Mucosa of rectum (tissue), 2 donors: ENCODE results near the gene PRPF18.

Experiments
- H3K27ac ChIP-seq, 2 donors: one replicate each; pipeline ENCODE4 v1.7.0; 2013; ENCODE audit warnings: inconsistent platforms in 2 of 2, low read depth in 2 of 2, low read length in 2 of 2
- H3K27me3 ChIP-seq, 2 donors: one replicate each; pipeline ENCODE4 v1.7.0; 2013; ENCODE audit warnings: low read length in 2 of 2; ENCODE audit not compliant: control insufficient read depth in 2 of 2, insufficient read depth in 2 of 2
- H3K36me3 ChIP-seq, 2 donors: one replicate each; pipeline ENCODE4 v1.7.0; 2013; ENCODE audit warnings: low read length in 2 of 2; ENCODE audit not compliant: control insufficient read depth in 2 of 2, insufficient read depth in 2 of 2
- H3K4me1 ChIP-seq, 2 donors: one replicate each; pipeline ENCODE4 v1.7.0; 2013; ENCODE audit warnings: low read length in 2 of 2, mild to moderate bottlenecking in 1 of 2; ENCODE audit not compliant: control insufficient read depth in 2 of 2, insufficient read depth in 2 of 2
- H3K4me3 ChIP-seq, 2 donors: one replicate each; pipeline ENCODE4 v1.7.0; 2013; ENCODE audit warnings: low read length in 2 of 2
- H3K9ac ChIP-seq, 2 donors: one replicate each; pipeline ENCODE4 v1.7.0; 2013; ENCODE audit warnings: low read length in 2 of 2, low read depth in 1 of 2, mild to moderate bottlenecking in 1 of 2
- H3K9me3 ChIP-seq, 2 donors: one replicate each; pipeline ENCODE4 v1.7.0; 2013; ENCODE audit warnings: low read length in 2 of 2; ENCODE audit not compliant: control insufficient read depth in 2 of 2
- donor health status: healthy.
- donor health status: Normal muscosa, but diverticular disease.

The PRPF18 gene

GRCh38 chr10:13634207-13634606 lies 47.4 kb downstream of the PRPF18 start:
- Histone ChIP-seq H3K4me3 (no peak overlapping the region), H3K36me3 (peaks cover 12 to 20% of the 10 kb centered on the region in 2 donors), H3K9ac (no peak overlapping the region), H3K27me3 (no peaks in the 10 kb centered on the region), H3K4me1 (peaks cover 3 to 4% of the 10 kb centered on the region in 2 donors), H3K27ac (peak overlapping the region; percentile 32 to 46), H3K9me3 (no peaks in the 10 kb centered on the region)

GRCh38 chr10:13636776-13637175 lies 50.0 kb downstream of the PRPF18 start:
- no peak overlapping the region for H3K9ac ChIP-seq
- H3K27ac ChIP-seq = no peak overlapping the region
- no peaks in the 10 kb centered on the region for H3K9me3 ChIP-seq
- H3K4me1 ChIP-seq = peaks cover 3 to 4% of the 10 kb centered on the region in 2 donors
- H3K4me3 ChIP-seq = no peak overlapping the region
- peaks cover 6 to 13% of the 10 kb centered on the region in 2 donors for H3K36me3 ChIP-seq
- H3K27me3 ChIP-seq = no peaks in the 10 kb centered on the region

GRCh38 chr10:13637303-13637856 lies 50.6 kb downstream of the PRPF18 start:
- Histone ChIP-seq H3K36me3 (peaks cover 9 to 13% of the 10 kb centered on the region in 2 donors), H3K27ac (no peak overlapping the region), H3K4me3 (no peak overlapping the region), H3K27me3 (no peaks in the 10 kb centered on the region), H3K9me3 (no peaks in the 10 kb centered on the region), H3K9ac (no peak overlapping the region), H3K4me1 (peaks cover 3 to 4% of the 10 kb centered on the region in 2 donors)

- Histone ChIP-seq H3K9me3 (no peaks in the 10 kb centered on the region), H3K36me3 (peaks cover 9 to 13% of the 10 kb centered on the region in 2 donors), H3K4me1 (peaks cover 3 to 4% of the 10 kb centered on the region in 2 donors), H3K27me3 (no peaks in the 10 kb centered on the region), H3K9ac (no peak overlapping the region), H3K4me3 (no peak overlapping the region), H3K27ac (no peak overlapping the region)
Measured at GRCh38 chr10:13637894-13638293, 51.1 kb downstream of the PRPF18 start.

- H3K4me3 ChIP-seq = no peak overlapping the region
- peaks cover 27 to 36% of the 10 kb centered on the region in 2 donors for H3K36me3 ChIP-seq
- H3K27me3 ChIP-seq = no peaks in the 10 kb centered on the region
- H3K4me1 ChIP-seq = no peaks in the 10 kb centered on the region
- no peak overlapping the region for H3K9ac ChIP-seq
- no peaks in the 10 kb centered on the region for H3K9me3 ChIP-seq
- no peak overlapping the region for H3K27ac ChIP-seq
Measured at GRCh38 chr10:13642293-13642692, 55.5 kb downstream of the PRPF18 start.

- no peaks in the 10 kb centered on the region for H3K4me1 ChIP-seq
- H3K4me3 ChIP-seq = no peak overlapping the region
- no peaks in the 10 kb centered on the region for H3K9me3 ChIP-seq
- no peak overlapping the region for H3K9ac ChIP-seq
- no peaks in the 10 kb centered on the region for H3K27me3 ChIP-seq
- H3K27ac ChIP-seq = no peak overlapping the region
- H3K36me3 ChIP-seq = peaks cover 27 to 38% of the 10 kb centered on the region in 2 donors
Measured at GRCh38 chr10:13643016-13643415, 56.3 kb downstream of the PRPF18 start.

GRCh38 chr10:13644866-13645265 lies 58.1 kb downstream of the PRPF18 start:
- Histone ChIP-seq H3K4me3 (no peak overlapping the region), H3K27ac (no peak overlapping the region)

GRCh38 chr10:13648425-13648824 lies 61.7 kb downstream of the PRPF18 start:
- Histone ChIP-seq H3K27me3 (no peaks in the 10 kb centered on the region), H3K9me3 (no peaks in the 10 kb centered on the region), H3K4me3 (no peak overlapping the region), H3K9ac (no peak overlapping the region), H3K4me1 (no peaks in the 10 kb centered on the region), H3K27ac (no peak overlapping the region), H3K36me3 (peaks cover 42 to 54% of the 10 kb centered on the region in 2 donors)

More at GRCh38 chr10:13644866-13645265, 58.1 kb downstream of the PRPF18 start:
- Histone ChIP-seq H3K4me1 (no peaks in the 10 kb centered on the region), H3K9ac (no peak overlapping the region), H3K27me3 (no peaks in the 10 kb centered on the region), H3K9me3 (no peaks in the 10 kb centered on the region), H3K36me3 (peaks cover 30 to 41% of the 10 kb centered on the region in 2 donors)

GRCh38 chr10:13649844-13650520 lies 63.2 kb downstream of the PRPF18 start:
- H3K36me3 ChIP-seq = peaks cover 48 to 66% of the 10 kb centered on the region in 2 donors
- no peak overlapping the region for H3K4me3 ChIP-seq
- H3K27me3 ChIP-seq = no peaks in the 10 kb centered on the region
- H3K9me3 ChIP-seq = no peaks in the 10 kb centered on the region
- no peaks in the 10 kb centered on the region for H3K4me1 ChIP-seq
- no peak overlapping the region for H3K27ac ChIP-seq
- H3K9ac ChIP-seq = no peak overlapping the region

GRCh38 chr10:13650961-13651360 lies 64.2 kb downstream of the PRPF18 start:
- H3K9ac ChIP-seq = no peak overlapping the region
- H3K4me1 ChIP-seq = no peaks in the 10 kb centered on the region
- no peak overlapping the region for H3K4me3 ChIP-seq
- H3K27me3 ChIP-seq = no peaks in the 10 kb centered on the region
- no peak overlapping the region for H3K27ac ChIP-seq
- no peaks in the 10 kb centered on the region for H3K9me3 ChIP-seq
- peaks cover 45 to 67% of the 10 kb centered on the region in 2 donors for H3K36me3 ChIP-seq
